HepG2 (cell line): ENCODE data around the gene ITSN2. TPM values are rescaled to one million over a fixed set of nuclear protein-coding genes. Genes with fewer than 3 reads are reported as not detected.

Source experiments
- ARID5B ChIP-seq: IDR thresholded peaks from 2 replicates; pipeline ENCODE4 v1.4.0; 2020; ENCODE audit warnings: mild to moderate bottlenecking, missing genetic modification reagents
- HNF1B ChIP-seq: sonication (generic); formaldehyde crosslinking; IDR thresholded peaks from 2 replicates; pipeline ENCODE4 v1.5.1; 2020; ENCODE audit warnings: mild to moderate bottlenecking, moderate library complexity, missing genetic modification reagents
- JDP2 ChIP-seq: sonication (generic); formaldehyde crosslinking; IDR thresholded peaks from 2 replicates; pipeline ENCODE4 v1.8.1; 2022; ENCODE audit warnings: missing genetic modification reagents, borderline replicate concordance
- KAT8 ChIP-seq: IDR thresholded peaks from 2 replicates; pipeline ENCODE4 v1.6.1; 2016; ENCODE audit warnings: missing genetic modification reagents, missing compliant biosample characterization
- LRRFIP1 ChIP-seq: sonication (generic); formaldehyde crosslinking; conservative IDR thresholded peaks from 2 replicates; pipeline ENCODE4 v1.4.0; 2020; ENCODE audit warnings: missing genetic modification reagents
- NAIF1 ChIP-seq: sonication (generic); formaldehyde crosslinking; IDR thresholded peaks from 2 replicates; pipeline ENCODE4 v1.5.0; 2020; ENCODE audit warnings: mild to moderate bottlenecking, missing genetic modification reagents, borderline replicate concordance
- NFE2 ChIP-seq: sonication (generic); formaldehyde crosslinking; IDR thresholded peaks from 2 replicates; pipeline ENCODE4 v1.4.0; 2020; ENCODE audit warnings: missing genetic modification reagents
- NFKB2 ChIP-seq: sonication (generic); formaldehyde crosslinking; IDR thresholded peaks from 2 replicates; pipeline ENCODE4 v1.4.0; 2020; ENCODE audit warnings: missing genetic modification reagents, borderline replicate concordance
- PAWR ChIP-seq: sonication (generic); formaldehyde crosslinking; IDR thresholded peaks from 2 replicates; pipeline ENCODE4 v1.4.0; 2020; ENCODE audit warnings: missing genetic modification reagents, mild to moderate bottlenecking, borderline replicate concordance
- PPARG ChIP-seq: conservative IDR thresholded peaks from 2 replicates; pipeline ENCODE4 v1.6.1; 2016; ENCODE audit warnings: missing biosample characterization, missing genetic modification reagents
- SOX5 ChIP-seq: IDR thresholded peaks from 2 replicates; pipeline ENCODE4 v1.6.1; 2016; ENCODE audit warnings: borderline replicate concordance
- TCF12 ChIP-seq, 2 experiments: fragments of 450-650 bp in 1 of 2; sonication (generic) in 1 of 2; formaldehyde crosslinking in 1 of 2; IDR thresholded peaks; 2 replicates each; pipeline versions ENCODE4 v1.6.1 to v1.8.0; 2017 to 2022; ENCODE audit warnings: antibody characterized with exemption in 1 of 2, mild to moderate bottlenecking in 1 of 2, missing genetic modification reagents in 1 of 2, moderate library complexity in 1 of 2
- ZFP1 ChIP-seq: IDR thresholded peaks from 2 replicates; pipeline ENCODE4 v1.6.1; 2016
- ZNF20 ChIP-seq: sonication (generic); formaldehyde crosslinking; IDR thresholded peaks from 2 replicates; pipeline ENCODE4 v1.4.0; 2020; ENCODE audit warnings: mild to moderate bottlenecking, moderate library complexity, missing genetic modification reagents
- ZNF552 ChIP-seq: sonication (generic); formaldehyde crosslinking; IDR thresholded peaks from 2 replicates; pipeline ENCODE4 v1.9.0; 2022; ENCODE audit warnings: missing genetic modification reagents, mild to moderate bottlenecking, borderline replicate concordance
- ZNF629 ChIP-seq: sonication (generic); formaldehyde crosslinking; conservative IDR thresholded peaks from 2 replicates; pipeline ENCODE4 v1.5.0; 2020; ENCODE audit warnings: missing genetic modification reagents
- ZNF746 ChIP-seq: sonication (generic); formaldehyde crosslinking; IDR thresholded peaks from 2 replicates; pipeline ENCODE4 v1.8.0; 2022; ENCODE audit warnings: mild to moderate bottlenecking, missing genetic modification reagents
- ZNF782 ChIP-seq: sonication (generic); formaldehyde crosslinking; IDR thresholded peaks from 2 replicates; pipeline ENCODE4 v1.4.0; 2020; ENCODE audit warnings: missing genetic modification reagents, mild to moderate bottlenecking, borderline replicate concordance
- ZSCAN22 ChIP-seq: sonication (generic); formaldehyde crosslinking; IDR thresholded peaks from 2 replicates; pipeline ENCODE4 v1.4.0; 2020; ENCODE audit warnings: mild to moderate bottlenecking, missing genetic modification reagents
- polyA plus RNA-seq, 8 experiments: library from polyadenylated mRNA; depleted of rRNA in 3 of 8; stranded (reverse) in 7 of 8; unstranded in 1 of 8; fragments of >200 nt; fragmentation: Illumina TruSeq in 4 of 8; extraction: Trizol in 4 of 8; gene quantifications; 2 replicates each; pipeline versions ENCODE4 v1.2.1 to v1.2.3, GENCODE V29; 2011 to 2016; ENCODE audit warnings: low read depth in 4 of 8, missing spikeins in 1 of 8, mixed read lengths in 1 of 8; ENCODE audit not compliant: insufficient read depth in 1 of 8
- total RNA-seq, 5 experiments: library from RNA; depleted of rRNA; stranded (reverse); fragments of >200 nt; fragmentation: Illumina TruSeq; extraction: Trizol; gene quantifications; 2 replicates each; pipeline ENCODE4 v1.2.3, GENCODE V29; 2016; ENCODE audit warnings: low read depth in 1 of 5
- TF ChIP-seq, protein P1 (sequence below): sonication (generic); formaldehyde crosslinking; IDR thresholded peaks from 2 replicates; pipeline ENCODE4 v1.5.0; 2020; ENCODE audit warnings: mild to moderate bottlenecking, missing genetic modification reagents
- TF ChIP-seq, protein P2 (sequence below): sonication (generic); formaldehyde crosslinking; IDR thresholded peaks from 2 replicates; pipeline ENCODE4 v1.8.1; 2023; ENCODE audit warnings: mild to moderate bottlenecking, missing genetic modification reagents

ITSN2 gene
- total and polyA plus RNA-seq, 2 of the 13 experiments (the other 11 are each of a cell fraction or from before 2014, with no cell fraction given) = 26.0 to 26.6 TPM

DNA sequence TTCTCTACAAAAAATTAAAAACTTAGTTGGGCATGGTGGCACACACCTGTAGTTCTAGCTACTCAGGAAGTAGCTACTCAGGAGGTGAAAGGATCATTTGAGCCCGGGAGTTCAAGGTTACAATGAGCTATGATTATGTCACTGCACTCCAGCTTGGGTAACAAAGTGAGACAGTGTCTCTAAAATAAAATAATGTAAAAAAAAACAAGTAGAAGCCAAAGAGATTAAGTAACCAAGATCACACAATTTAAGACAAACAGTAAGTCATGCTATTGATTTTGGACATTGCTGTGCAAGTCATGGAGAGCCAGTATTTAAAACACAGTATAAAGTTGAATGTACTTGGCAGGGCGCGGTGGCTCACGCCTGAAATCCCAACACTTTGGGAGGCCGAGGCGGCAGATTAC is 20.5 kb downstream of the ITSN2 start (continued):
- 0 out of 2 replicates have a peak, but pooled peaks have one; percentile 25 for TF ChIP-seq ARID5B (CRISPR knock-in tag)
- TF ChIP-seq KAT8 = 0 out of 2 replicates have a peak, but pooled peaks have one; percentile 17
- TF ChIP-seq ZNF782 (CRISPR knock-in tag) = no peak
- TF ChIP-seq, protein P1, sequence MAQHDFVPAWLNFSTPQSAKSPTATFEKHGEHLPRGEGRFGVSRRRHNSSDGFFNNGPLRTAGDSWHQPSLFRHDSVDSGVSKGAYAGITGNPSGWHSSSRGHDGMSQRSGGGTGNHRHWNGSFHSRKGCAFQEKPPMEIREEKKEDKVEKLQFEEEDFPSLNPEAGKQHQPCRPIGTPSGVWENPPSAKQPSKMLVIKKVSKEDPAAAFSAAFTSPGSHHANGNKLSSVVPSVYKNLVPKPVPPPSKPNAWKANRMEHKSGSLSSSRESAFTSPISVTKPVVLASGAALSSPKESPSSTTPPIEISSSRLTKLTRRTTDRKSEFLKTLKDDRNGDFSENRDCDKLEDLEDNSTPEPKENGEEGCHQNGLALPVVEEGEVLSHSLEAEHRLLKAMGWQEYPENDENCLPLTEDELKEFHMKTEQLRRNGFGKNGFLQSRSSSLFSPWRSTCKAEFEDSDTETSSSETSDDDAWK (CRISPR knock-in tag) = no peak
- TF ChIP-seq, protein P2, sequence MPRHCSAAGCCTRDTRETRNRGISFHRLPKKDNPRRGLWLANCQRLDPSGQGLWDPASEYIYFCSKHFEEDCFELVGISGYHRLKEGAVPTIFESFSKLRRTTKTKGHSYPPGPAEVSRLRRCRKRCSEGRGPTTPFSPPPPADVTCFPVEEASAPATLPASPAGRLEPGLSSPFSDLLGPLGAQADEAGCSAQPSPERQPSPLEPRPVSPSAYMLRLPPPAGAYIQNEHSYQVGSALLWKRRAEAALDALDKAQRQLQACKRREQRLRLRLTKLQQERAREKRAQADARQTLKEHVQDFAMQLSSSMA = no peak
- TF ChIP-seq LRRFIP1 (CRISPR knock-in tag) = no peak
- no peak for TF ChIP-seq NFE2
- TF ChIP-seq PAWR (CRISPR knock-in tag) = no peak
- TF ChIP-seq ZNF20 = no peak
- TF ChIP-seq JDP2 (CRISPR knock-in tag) = no peak
- no peak for TF ChIP-seq ZNF629
- TF ChIP-seq ZNF552 = no peak
- no peak for TF ChIP-seq HNF1B (CRISPR knock-in tag)
- TF ChIP-seq NFKB2 (CRISPR knock-in tag) = no peak
- TF ChIP-seq ZFP1 = no peak
- TF ChIP-seq PPARG (CRISPR knock-in tag) = 0 out of 2 replicates have a peak, but pooled peaks have one; percentile 34
- TF ChIP-seq ZNF746 = no peak
- TF ChIP-seq ZSCAN22 (CRISPR knock-in tag) = no peak
- no peak for TF ChIP-seq SOX5 (CRISPR knock-in tag)
- TF ChIP-seq NAIF1 = no peak
- no peak for TF ChIP-seq TCF12 (IDR thresholded peaks at IDR 0.05)
- TF ChIP-seq TCF12 (CRISPR knock-in tag; IDR thresholded peaks at IDR 0.05) = no peak
